ENCODE data around the gene CYCS. TPM values are rescaled to one million over a fixed set of nuclear protein-coding genes. Genes with fewer than 3 reads are reported as not detected.
A peak's percentile ranks its signal among the peaks of the same experiment; 100 is the strongest.

The CYCS gene
- total RNA-seq, 2 experiments from 2014 or later, result 65.2 to 175 TPM

GRCh38 chr7:25119102-25119501 is 6.0 kb downstream of the CYCS start:
- H3K79me2 ChIP-seq (ENCODE audit: insufficient read depth, low read depth, low read length), result peaks cover 47% of the 10 kb centered on the region
- DNase-seq (ENCODE audit: low spot score), result no peak
- ChIA-PET POLR2A (interaction anchor here (0.6 to 1.7 kb wide), 7 partner anchors 8 to 797 kb away, joined by 3 to 6 read pairs (median 3); no protein-coding TSS in a partner anchor), CTCF (ENCODE audit: unreplicated experiment) (no interaction called here)
- no peak for TF ChIP-seq CTCF (conservative IDR thresholded peaks at IDR 0.05; ENCODE audit: low read length)
- TF ChIP-seq EZH2phosphoT487 (IDR thresholded peaks at IDR 0.05; ENCODE audit: borderline replicate concordance, low read depth, low read length), result no peak
- peak overlapping the region; percentile 67; the same call in 1 of the 2 replicates for H3K4me2 ChIP-seq (ENCODE audit: low read length)
- no peaks in the 10 kb centered on the region for H3K9me2 ChIP-seq (ENCODE audit: insufficient read depth, low read length)
- H4K20me1 ChIP-seq (ENCODE audit: insufficient read depth, low read length), result peaks cover 35% of the 10 kb centered on the region
- intact Hi-C loops (cut with micrococcal nuclease; ENCODE audit: unreplicated experiment), result no loop called here
- no peak overlapping the region for H2AFZ ChIP-seq (ENCODE audit: low read length)
- 0 out of 2 replicates have a peak, but pooled peaks cover 13% of the 10 kb centered on the region for H3K9me3 ChIP-seq (ENCODE audit: low read length)
- H3K4me1 ChIP-seq (ENCODE audit: insufficient read depth, low read length, poor library complexity, severe bottlenecking), result peaks cover 53% of the 10 kb centered on the region
- H3K36me3 ChIP-seq (ENCODE audit: insufficient read depth, low read length), result peaks cover 84% of the 10 kb centered on the region
- BruUV-seq (replicated peaks), result no TSS peak
- H3K4me3 ChIP-seq (ENCODE audit: low read depth, low read length, poor library complexity, severe bottlenecking), result no peak overlapping the region
- no peak overlapping the region for H3K27ac ChIP-seq (ENCODE audit: low read depth, low read length, poor library complexity, severe bottlenecking)

GRCh38 chr7:25118048-25118753 is 6.9 kb downstream of the CYCS start:
- intact Hi-C loops (cut with micrococcal nuclease; ENCODE audit: unreplicated experiment), result no loop called here
- peak overlapping the region; percentile 67 for H3K4me2 ChIP-seq (ENCODE audit: low read length)
- peaks cover 30% of the 10 kb centered on the region for H4K20me1 ChIP-seq (ENCODE audit: insufficient read depth, low read length)
- POLR2A ChIA-PET, result interaction anchor here (0.6 to 1.6 kb wide), 6 partner anchors 9 to 796 kb away, joined by 3 to 5 read pairs (median 4); no protein-coding TSS in a partner anchor
- H3K4me3 ChIP-seq (ENCODE audit: low read depth, low read length, poor library complexity, severe bottlenecking), result peak overlapping the region; percentile 25
- no TSS peak for BruUV-seq (replicated peaks)
- no peaks in the 10 kb centered on the region for H3K9me2 ChIP-seq (ENCODE audit: insufficient read depth, low read length)
- TF ChIP-seq EZH2phosphoT487 (IDR thresholded peaks at IDR 0.05; ENCODE audit: borderline replicate concordance, low read depth, low read length), result no peak
- TF ChIP-seq CTCF (conservative IDR thresholded peaks at IDR 0.05; ENCODE audit: low read length), result no peak
- H3K27ac ChIP-seq (ENCODE audit: low read depth, low read length, poor library complexity, severe bottlenecking), result peak overlapping the region; percentile 42
- peaks cover 46% of the 10 kb centered on the region for H3K4me1 ChIP-seq (ENCODE audit: insufficient read depth, low read length, poor library complexity, severe bottlenecking)
- DNase-seq (ENCODE audit: low spot score), result no peak
- H3K36me3 ChIP-seq (ENCODE audit: insufficient read depth, low read length), result peaks cover 82% of the 10 kb centered on the region
- 0 out of 2 replicates have a peak, but pooled peaks cover 13% of the 10 kb centered on the region for H3K9me3 ChIP-seq (ENCODE audit: low read length)
- H3K79me2 ChIP-seq (ENCODE audit: insufficient read depth, low read depth, low read length), result peaks cover 38% of the 10 kb centered on the region
- no peak overlapping the region for H2AFZ ChIP-seq (ENCODE audit: low read length)
- CTCF ChIA-PET (ENCODE audit: unreplicated experiment), result interaction anchor here (0.6 kb wide), 1 partner anchor 1575 kb away, joined by 3 read pairs; no protein-coding TSS in a partner anchor
